ENCODE data around the gene LRCH1.

DNA sequence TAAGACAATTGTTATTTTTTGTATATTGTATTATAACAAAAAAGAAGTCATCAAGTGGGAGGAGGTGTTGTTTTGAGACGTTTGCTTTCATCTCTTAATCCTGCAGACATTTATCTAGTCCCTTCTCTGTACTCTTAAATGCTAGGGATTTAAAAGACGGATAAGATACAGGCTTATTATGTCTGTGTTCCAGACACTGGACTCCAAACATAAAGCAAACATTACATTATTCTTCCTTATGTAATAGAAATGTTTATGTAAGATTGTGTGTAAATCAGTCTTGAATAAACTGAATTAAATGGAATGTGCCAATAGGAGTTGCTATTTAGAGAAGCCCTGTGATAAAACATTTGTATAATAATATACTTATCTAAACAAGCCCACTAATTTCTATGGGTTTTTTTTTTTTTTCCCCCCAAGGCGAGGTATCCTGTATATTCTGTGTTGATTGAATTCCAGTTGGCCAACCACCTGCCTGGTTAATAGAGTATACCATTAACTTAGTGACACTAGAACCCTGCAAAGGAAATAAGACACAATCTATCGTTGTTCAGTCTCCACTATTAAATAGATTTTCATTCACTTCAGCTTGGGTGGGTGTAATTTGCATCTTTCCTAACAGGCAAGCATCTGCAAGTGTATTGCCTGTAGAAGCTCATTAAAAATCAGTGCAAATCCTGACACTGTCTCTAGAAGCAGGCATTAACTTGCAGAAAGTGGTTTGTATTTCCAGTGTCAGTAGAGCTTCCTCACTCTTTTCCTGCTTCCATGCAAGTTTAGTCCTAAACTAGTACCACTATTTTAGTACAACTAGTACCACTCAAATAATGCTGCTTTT, 69.0 kb downstream of the LRCH1 start:
- TF ChIP-seq CTCF (IDR thresholded peaks at IDR 0.05 in 2 of 3, conservative IDR thresholded peaks at IDR 0.05 in 1 of 3; ENCODE audit: control insufficient read depth in 2 of 3, extremely low read depth in 1 of 3, insufficient read depth in 1 of 3, low read depth in 3 of 3, low read length in 3 of 3): no peak
- no peak for TF ChIP-seq EZH2 (IDR thresholded peaks at IDR 0.05; ENCODE audit: borderline replicate concordance, control insufficient read depth, low read depth, low read length)
- no peak for TF ChIP-seq KDM1A (IDR thresholded peaks at IDR 0.05; ENCODE audit: borderline replicate concordance)
- no peak for TF ChIP-seq TARDBP (IDR thresholded peaks at IDR 0.05; ENCODE audit: borderline replicate concordance)
- TF ChIP-seq MYC (IDR thresholded peaks at IDR 0.05; ENCODE audit: insufficient read depth, insufficient read length, insufficient replicate concordance, low read length, severe bottlenecking): no peak
- no peak for TF ChIP-seq PML (IDR thresholded peaks at IDR 0.05; ENCODE audit: low read length)
- TF ChIP-seq SMC3 (IDR thresholded peaks at IDR 0.05; ENCODE audit: borderline replicate concordance, low read length): no peak
- no peak for TF ChIP-seq POLR2A (IDR thresholded peaks at IDR 0.05; ENCODE audit: low read depth, low read length)

Data from GM12878 (cell line).